ENCODE measurements around the gene NHERF2.

NHERF2 gene

GRCh38 chr16:2026461-2027023 lies at the start of gene NHERF2:
TSS of gene NHERF2 (plus strand) at chr16:2026902. CDS start at chr16:2027006, 104 bp downstream.
- no peak for DNase-seq

- DNase-seq = no peak
Observed at GRCh38 chr16:1976951-1977874, 49.5 kb upstream of the NHERF2 start.

- DNase-seq = no peak
Observed at GRCh38 chr16:1977875-1978268, 48.8 kb upstream of the NHERF2 start.

- no peak for DNase-seq
Observed at GRCh38 chr16:1978476-1979120, 48.1 kb upstream of the NHERF2 start.

- DNase-seq = peak; percentile 51 to 74
Observed at GRCh38 chr16:1979271-1980029, 47.3 kb upstream of the NHERF2 start.

GRCh38 chr16:1980030-1980769 lies 46.5 kb upstream of the NHERF2 start:
- DNase-seq = no peak

- no peak for DNase-seq
Observed at GRCh38 chr16:1980770-1981087, 46.0 kb upstream of the NHERF2 start.

- no peak for DNase-seq
Observed at GRCh38 chr16:1981398-1981836, 45.3 kb upstream of the NHERF2 start, which contains the start of gene NOXO1. TSS of gene NOXO1 (minus strand) at chr16:1981469. CDS start at chr16:1981179, 290 bp downstream.

- DNase-seq = no peak
Observed at GRCh38 chr16:1982013-1982433, 44.7 kb upstream of the NHERF2 start.

GRCh38 chr16:1982991-1983543 lies 43.6 kb upstream of the NHERF2 start:
- no peak for DNase-seq

- DNase-seq = peak; percentile 46 to 70
Observed at GRCh38 chr16:1983544-1984346, 43.0 kb upstream of the NHERF2 start, which contains the start of gene GFER. TSS of gene GFER (plus strand) at chr16:1984193. CDS start at chr16:1984219, 26 bp downstream.

GRCh38 chr16:1984347-1985225 lies 42.1 kb upstream of the NHERF2 start:
- no peak for DNase-seq

- no peak for DNase-seq
Observed at GRCh38 chr16:1985466-1986150, 41.1 kb upstream of the NHERF2 start.

GRCh38 chr16:1987198-1987597 lies 39.5 kb upstream of the NHERF2 start:
- DNase-seq = no peak

- no peak for DNase-seq
Observed at GRCh38 chr16:1989209-1990100, 37.2 kb upstream of the NHERF2 start, which contains the start of gene SYNGR3. TSS of gene SYNGR3 (plus strand) at chr16:1989970. CDS start at chr16:1990103, 133 bp downstream.

- no peak for DNase-seq
Observed at GRCh38 chr16:1990101-1990350, 36.7 kb upstream of the NHERF2 start.

- DNase-seq = no peak
Observed at GRCh38 chr16:1990351-1991134, 36.2 kb upstream of the NHERF2 start.
